Epithelial cell of esophagus (primary cell): Measurements from ENCODE around the gene GYG2.
A peak's percentile ranks its signal among the peaks of the same experiment; 100 is the strongest.

ENCODE experiments used
- DNase-seq: peaks from one replicate; pipeline ENCODE4 v3.0.0; 2010; ENCODE audit warnings: low read depth
- H3K4me3 ChIP-seq: 2 replicates; pipeline ENCODE4 v1.5.1; 2011; ENCODE audit warnings: mild to moderate bottlenecking, low read length, control low read depth
- TF ChIP-seq, protein P1 (sequence below): IDR thresholded peaks from 2 replicates; pipeline ENCODE4 v1.5.1; 2011; ENCODE audit warnings: low read depth, mild to moderate bottlenecking, low read length, control low read depth, inconsistent platforms; ENCODE audit not compliant: insufficient read depth; ENCODE audit errors: missing control alignments

The GYG2 gene

DNA sequence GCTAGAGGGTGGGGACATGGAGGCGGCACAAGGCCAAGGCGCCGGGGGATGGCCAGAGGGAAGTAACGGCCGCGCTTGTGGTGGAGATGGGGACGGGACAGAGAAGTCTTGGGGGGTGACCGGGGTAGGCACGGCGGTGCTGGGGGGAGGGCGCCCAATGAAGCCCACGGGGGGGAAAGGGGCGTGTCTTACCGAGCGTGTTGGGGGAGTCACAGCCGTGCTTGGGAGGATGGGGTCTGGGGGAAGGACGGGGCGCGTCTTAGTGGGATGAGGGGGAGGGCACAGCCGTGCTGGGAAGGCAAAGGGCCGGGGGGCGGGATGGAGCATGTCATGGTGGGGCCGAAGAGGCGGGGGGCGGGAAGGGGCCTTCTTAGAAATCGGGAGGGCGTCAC, 99.5 kb downstream of the GYG2 start:
- no peak overlapping the region for H3K4me3 ChIP-seq
- DNase-seq, result peak; percentile 0
- TF ChIP-seq, protein P1, sequence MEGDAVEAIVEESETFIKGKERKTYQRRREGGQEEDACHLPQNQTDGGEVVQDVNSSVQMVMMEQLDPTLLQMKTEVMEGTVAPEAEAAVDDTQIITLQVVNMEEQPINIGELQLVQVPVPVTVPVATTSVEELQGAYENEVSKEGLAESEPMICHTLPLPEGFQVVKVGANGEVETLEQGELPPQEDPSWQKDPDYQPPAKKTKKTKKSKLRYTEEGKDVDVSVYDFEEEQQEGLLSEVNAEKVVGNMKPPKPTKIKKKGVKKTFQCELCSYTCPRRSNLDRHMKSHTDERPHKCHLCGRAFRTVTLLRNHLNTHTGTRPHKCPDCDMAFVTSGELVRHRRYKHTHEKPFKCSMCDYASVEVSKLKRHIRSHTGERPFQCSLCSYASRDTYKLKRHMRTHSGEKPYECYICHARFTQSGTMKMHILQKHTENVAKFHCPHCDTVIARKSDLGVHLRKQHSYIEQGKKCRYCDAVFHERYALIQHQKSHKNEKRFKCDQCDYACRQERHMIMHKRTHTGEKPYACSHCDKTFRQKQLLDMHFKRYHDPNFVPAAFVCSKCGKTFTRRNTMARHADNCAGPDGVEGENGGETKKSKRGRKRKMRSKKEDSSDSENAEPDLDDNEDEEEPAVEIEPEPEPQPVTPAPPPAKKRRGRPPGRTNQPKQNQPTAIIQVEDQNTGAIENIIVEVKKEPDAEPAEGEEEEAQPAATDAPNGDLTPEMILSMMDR, result no peak

DNA sequence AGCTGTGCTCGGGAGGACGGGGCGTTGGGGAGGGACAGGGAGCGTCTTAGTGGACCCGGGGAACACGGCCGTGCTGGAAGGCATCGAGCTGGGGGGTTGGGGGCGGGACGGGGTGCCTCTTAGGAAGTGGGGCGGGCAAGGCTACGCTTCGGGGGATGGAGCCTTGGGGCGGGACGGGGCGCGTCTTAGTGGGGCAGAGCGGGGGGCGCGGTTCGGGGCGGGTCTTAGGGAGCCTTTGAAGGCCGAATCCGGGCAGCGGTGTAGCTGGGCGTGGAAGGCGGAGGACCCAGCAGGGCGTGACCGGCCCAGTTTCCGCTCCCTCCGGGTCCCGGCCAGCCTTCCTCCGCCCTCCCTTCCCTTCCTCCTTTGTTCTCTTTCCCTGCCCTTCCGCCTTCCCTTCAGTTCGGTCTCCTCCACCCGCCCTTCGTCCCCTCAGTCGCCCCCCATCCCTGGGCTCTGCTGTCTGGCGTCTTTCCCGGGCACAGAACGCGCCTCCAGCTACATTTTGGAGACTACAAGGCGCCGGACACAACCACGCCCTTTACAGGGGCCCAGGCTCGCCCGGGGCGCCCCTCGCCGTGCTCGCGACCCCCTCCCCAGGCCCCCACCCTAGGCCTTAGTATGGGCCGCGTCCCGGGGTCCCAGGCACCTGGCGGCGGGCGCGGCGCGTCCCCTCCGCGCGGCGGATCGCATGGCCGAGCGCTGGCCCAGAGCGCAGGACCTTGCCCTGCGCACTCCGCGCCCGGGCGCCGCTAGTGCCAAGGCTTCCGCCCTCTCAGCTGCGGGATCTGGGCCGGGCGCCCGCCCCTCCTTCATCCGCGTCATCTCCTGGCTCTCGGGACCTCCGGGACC, 100.1 kb downstream of the GYG2 start, which contains the start of gene ARSD:
TSS of gene ARSD (minus strand) at position 757 of the 852 bp plus-strand sequence. CDS start at position 693, 64 bp downstream.
- peak; percentile 86 for DNase-seq
- TF ChIP-seq, protein P1, result no peak
- H3K4me3 ChIP-seq, result peak within 1 kb of the TSS; percentile 48

DNA sequence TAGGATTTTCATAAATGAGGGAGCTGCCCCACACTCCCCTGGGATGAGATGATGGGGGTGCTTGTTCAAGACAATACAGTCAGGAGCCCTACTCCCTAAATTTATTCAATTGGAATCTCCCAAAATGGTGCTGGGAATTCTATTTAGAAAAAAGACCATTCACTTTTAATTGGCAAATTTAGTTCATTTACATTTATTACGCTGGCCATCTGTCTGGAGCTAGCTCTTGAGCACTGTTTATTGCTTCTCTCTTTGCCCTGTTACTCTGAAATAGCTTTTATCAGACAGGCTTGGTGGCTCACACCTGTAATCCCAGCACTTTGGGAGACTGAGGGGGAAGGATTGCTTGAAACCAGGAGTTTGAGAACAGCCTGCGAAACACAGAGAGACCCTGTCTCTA, 102.4 kb downstream of the GYG2 start:
- TF ChIP-seq, protein P1, result no peak
- H3K4me3 ChIP-seq, result no peak overlapping the region
- DNase-seq, result no peak

DNA sequence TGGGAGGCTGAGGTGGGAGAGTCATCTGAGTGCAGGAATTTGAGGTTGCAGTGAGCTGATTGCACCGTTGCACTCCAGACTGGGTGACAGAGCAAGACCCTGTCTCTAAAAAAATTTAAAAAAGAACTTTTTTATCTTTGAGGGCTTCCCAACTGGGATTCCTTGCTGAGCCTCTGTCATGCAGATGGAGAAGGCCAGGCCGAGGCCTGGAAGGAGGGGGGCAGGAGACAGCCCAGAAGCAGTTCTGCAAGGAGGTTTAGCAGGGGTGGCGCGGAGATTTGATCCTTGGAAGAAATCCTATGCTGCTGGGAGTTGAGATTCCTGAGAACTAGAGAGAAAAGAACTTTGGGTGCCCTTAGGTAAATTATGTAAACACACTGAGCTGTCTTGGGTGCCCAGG, 102.9 kb downstream of the GYG2 start:
- no peak for DNase-seq
- TF ChIP-seq, protein P1, result no peak
- H3K4me3 ChIP-seq, result no peak overlapping the region
